CD14-positive monocyte (primary cell): ENCODE results near the gene LRRC8C. TPM values are rescaled to one million over a fixed set of nuclear protein-coding genes. Genes with fewer than 3 reads are reported as not detected.

Experiments
- DNase-seq, 3 donors: peaks; one replicate each; pipeline ENCODE4 v3.0.0-alpha.2; 2011 to 2022
- H2AFZ ChIP-seq: 2 replicates; pipeline ENCODE4 v1.6.0; 2012; ENCODE audit warnings: mild to moderate bottlenecking, low read depth, low read length, inconsistent platforms; ENCODE audit not compliant: insufficient read depth, poor library complexity, severe bottlenecking
- H3K27ac ChIP-seq, 2 donors: 1 replicate in 1 of 2; 2 replicates in 1 of 2; pipeline ENCODE4 v1.5.1; 2012 to 2013; ENCODE audit warnings: low read length in 2 of 2, control low read depth in 1 of 2, inconsistent platforms in 1 of 2, low read depth in 1 of 2, mild to moderate bottlenecking in 1 of 2
- H3K27me3 ChIP-seq, 2 donors: one replicate each; pipeline versions ENCODE4 v1.6.0 to v1.6.1; 2011 to 2013; ENCODE audit warnings: low read length in 2 of 2; ENCODE audit not compliant: control insufficient read depth in 2 of 2, insufficient read depth in 2 of 2
- H3K36me3 ChIP-seq, 2 donors: replicated peaks in 1 of 2; 1 replicate in 1 of 2; 2 replicates in 1 of 2; pipeline versions ENCODE4 v1.5.1 to v1.6.1; 2012 to 2013; ENCODE audit warnings: low read length in 2 of 2, control low read depth in 1 of 2, inconsistent platforms in 1 of 2, mild to moderate bottlenecking in 1 of 2; ENCODE audit not compliant: insufficient read depth in 2 of 2, control insufficient read depth in 1 of 2
- H3K4me1 ChIP-seq, 2 donors: 1 replicate in 1 of 2; 2 replicates in 1 of 2; pipeline versions ENCODE4 v1.5.1 to v1.6.1; 2012 to 2013; ENCODE audit warnings: low read length in 2 of 2, control low read depth in 1 of 2, inconsistent platforms in 1 of 2, mild to moderate bottlenecking in 1 of 2, moderate library complexity in 1 of 2; ENCODE audit not compliant: insufficient read depth in 2 of 2, control insufficient read depth in 1 of 2
- H3K4me2 ChIP-seq: replicated peaks from 2 replicates; pipeline ENCODE3; 2012; ENCODE audit warnings: low read length, moderate library complexity, mild to moderate bottlenecking; ENCODE audit not compliant: poor library complexity, severe bottlenecking; ENCODE audit errors: extremely low read depth
- H3K4me3 ChIP-seq, 3 experiments: fragments of 200-600 bp in 1 of 3; sonication (generic) in 1 of 3; replicated peaks in 1 of 3; 1 replicate in 2 of 3; 2 replicates in 1 of 3; pipeline ENCODE4 v1.5.1; 2011 to 2013; ENCODE audit warnings: low read length in 3 of 3, mild to moderate bottlenecking in 3 of 3, control low read depth in 2 of 3, low read depth in 2 of 3, inconsistent platforms in 1 of 3, moderate library complexity in 1 of 3
- H3K79me2 ChIP-seq: 2 replicates; pipeline ENCODE4 v1.6.0; 2012; ENCODE audit warnings: mild to moderate bottlenecking, control low read depth, inconsistent platforms, low read length, moderate library complexity; ENCODE audit not compliant: insufficient read depth
- H3K9ac ChIP-seq: 2 replicates; pipeline ENCODE4 v1.6.0; 2017; ENCODE audit warnings: low read length, mild to moderate bottlenecking; ENCODE audit not compliant: insufficient read depth, poor library complexity, severe bottlenecking
- H3K9me3 ChIP-seq, 2 donors: replicated peaks in 1 of 2; 1 replicate in 1 of 2; 2 replicates in 1 of 2; pipeline versions ENCODE4 v1.5.1 to v1.6.1; 2012 to 2013; ENCODE audit warnings: low read length in 2 of 2, control low read depth in 1 of 2; ENCODE audit not compliant: control insufficient read depth in 1 of 2, insufficient read depth in 1 of 2
- H4K20me1 ChIP-seq: 2 replicates; pipeline ENCODE4 v1.6.0; 2012; ENCODE audit warnings: mild to moderate bottlenecking, low read length, control low read depth, moderate library complexity; ENCODE audit not compliant: insufficient read depth
- H3K27ac Mint-ChIP-seq, 7 donors: one replicate each; pipeline ENCODE4 v1.8.0; 2020; ENCODE audit warnings: mild to moderate bottlenecking in 7 of 7, mixed read lengths in 7 of 7, moderate library complexity in 6 of 7, inconsistent platforms in 2 of 7
- H3K27me3 Mint-ChIP-seq, 3 donors: one replicate each; pipeline ENCODE4 v1.8.0; 2021 to 2022; ENCODE audit warnings: low read depth in 3 of 3, mild to moderate bottlenecking in 3 of 3, mixed read lengths in 3 of 3, moderate library complexity in 3 of 3, inconsistent platforms in 1 of 3
- H3K36me3 Mint-ChIP-seq, 2 donors: one replicate each; pipeline ENCODE4 v1.8.0; 2020; ENCODE audit warnings: mixed read lengths in 2 of 2, inconsistent platforms in 1 of 2, mild to moderate bottlenecking in 1 of 2
- H3K4me1 Mint-ChIP-seq: one replicate; pipeline ENCODE4 v1.8.0; 2020; ENCODE audit warnings: mild to moderate bottlenecking, mixed read lengths
- H3K4me3 Mint-ChIP-seq, 2 donors: one replicate each; pipeline ENCODE4 v1.8.0; 2020; ENCODE audit warnings: mild to moderate bottlenecking in 2 of 2, mixed read lengths in 2 of 2, moderate library complexity in 1 of 2
- H3K9me3 Mint-ChIP-seq, 7 donors: one replicate each; pipeline ENCODE4 v1.8.0; 2020 to 2022; ENCODE audit warnings: mixed read lengths in 7 of 7, mild to moderate bottlenecking in 6 of 7, moderate library complexity in 6 of 7, inconsistent platforms in 2 of 7
- WGBS: methylation state at CpG from one replicate; pipeline ENCODE4 v1.1.5; 2013; ENCODE audit warnings: missing lambda C conversion rate; ENCODE audit not compliant: insufficient coverage; 5-methylcytosine and 5-hydroxymethylcytosine counted together
- intact Hi-C, 2 donors: fragments of 100-400 bp; cut with micrococcal nuclease; formaldehyde crosslinking; loops; one replicate each; pipeline versions ENCODE4 v1.15.0 to v1.15.1; 2023
- polyA plus RNA-seq, 3 donors: library from polyadenylated mRNA; depleted of rRNA in 1 of 3; unstranded in 2 of 3; stranded (reverse) in 1 of 3; fragments of 300-500 nt in 2 of 3; fragments of >200 nt in 1 of 3; fragmentation: Illumina TruSeq in 2 of 3; gene quantifications; 1 replicate in 2 of 3; 2 replicates in 1 of 3; pipeline ENCODE4 v1.2.3, GENCODE V29; 2012 to 2021
- TF ChIP-seq, protein P1 (sequence below): fragments of 200-600 bp; IDR thresholded peaks from one replicate; pipeline ENCODE4 v1.8.0; 2022; ENCODE audit warnings: antibody characterized with exemption, mild to moderate bottlenecking

LRRC8C gene
- polyA plus RNA-seq, 3 donors: 13.0 to 18.6 (median 16.3) TPM

DNA sequence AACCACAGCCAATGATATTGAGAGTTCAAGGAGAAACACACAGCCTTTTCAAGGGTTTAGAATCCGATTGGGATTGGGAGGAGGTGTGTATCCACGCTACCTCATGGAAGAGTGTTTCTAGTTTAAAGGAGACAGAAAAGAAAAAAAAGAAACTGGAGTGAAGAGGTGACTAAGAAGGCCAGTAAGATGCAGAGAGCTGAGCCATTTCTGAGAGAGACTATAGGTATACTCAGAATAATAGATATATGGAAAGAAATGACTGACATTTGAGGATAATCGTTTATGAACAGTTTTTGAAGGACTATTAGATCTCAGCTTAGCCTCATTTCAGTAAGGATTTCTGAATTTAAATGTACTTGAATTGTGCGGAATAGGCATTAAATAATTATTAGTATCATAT lies 42.8 kb downstream of the LRRC8C start:
- Histone ChIP-seq H3K4me1 (peaks cover 44 to 45% of the 10 kb centered on the region in 2 donors), H4K20me1 (peaks cover 88% of the 10 kb centered on the region), H2AFZ (no peak overlapping the region), H3K9me3 (no peaks in the 10 kb centered on the region), H3K4me2 (no peak overlapping the region), H3K9ac (no peak overlapping the region), H3K4me3 (no peak overlapping the region), H3K27ac (no peak overlapping the region), H3K79me2 (peaks cover 100% of the 10 kb centered on the region), H3K27me3 (no peaks in the 10 kb centered on the region), H3K36me3 (no peaks in the 10 kb centered on the region)
- TF ChIP-seq, protein P1, sequence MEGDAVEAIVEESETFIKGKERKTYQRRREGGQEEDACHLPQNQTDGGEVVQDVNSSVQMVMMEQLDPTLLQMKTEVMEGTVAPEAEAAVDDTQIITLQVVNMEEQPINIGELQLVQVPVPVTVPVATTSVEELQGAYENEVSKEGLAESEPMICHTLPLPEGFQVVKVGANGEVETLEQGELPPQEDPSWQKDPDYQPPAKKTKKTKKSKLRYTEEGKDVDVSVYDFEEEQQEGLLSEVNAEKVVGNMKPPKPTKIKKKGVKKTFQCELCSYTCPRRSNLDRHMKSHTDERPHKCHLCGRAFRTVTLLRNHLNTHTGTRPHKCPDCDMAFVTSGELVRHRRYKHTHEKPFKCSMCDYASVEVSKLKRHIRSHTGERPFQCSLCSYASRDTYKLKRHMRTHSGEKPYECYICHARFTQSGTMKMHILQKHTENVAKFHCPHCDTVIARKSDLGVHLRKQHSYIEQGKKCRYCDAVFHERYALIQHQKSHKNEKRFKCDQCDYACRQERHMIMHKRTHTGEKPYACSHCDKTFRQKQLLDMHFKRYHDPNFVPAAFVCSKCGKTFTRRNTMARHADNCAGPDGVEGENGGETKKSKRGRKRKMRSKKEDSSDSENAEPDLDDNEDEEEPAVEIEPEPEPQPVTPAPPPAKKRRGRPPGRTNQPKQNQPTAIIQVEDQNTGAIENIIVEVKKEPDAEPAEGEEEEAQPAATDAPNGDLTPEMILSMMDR: no peak
- H3K36me3 Mint-ChIP-seq: peaks cover 11 to 12% of the 10 kb centered on the region in 2 donors
- WGBS: 92% methylated on average over 2 of the region's 4 CpGs
- H3K4me1 Mint-ChIP-seq: peaks cover 83% of the 10 kb centered on the region
- no peak overlapping the region for H3K4me3 Mint-ChIP-seq
- peaks cover 0 to 3% (median 0%) of the 10 kb centered on the region in 7 donors for H3K9me3 Mint-ChIP-seq
- peak overlapping the region in 3 of 7 donors; percentile 8 to 75 (median 33) for H3K27ac Mint-ChIP-seq
- no peak for DNase-seq
- H3K27me3 Mint-ChIP-seq: peaks cover 0 to 3% (median 0%) of the 10 kb centered on the region in 3 donors
- intact Hi-C loops: no loop called here

DNA sequence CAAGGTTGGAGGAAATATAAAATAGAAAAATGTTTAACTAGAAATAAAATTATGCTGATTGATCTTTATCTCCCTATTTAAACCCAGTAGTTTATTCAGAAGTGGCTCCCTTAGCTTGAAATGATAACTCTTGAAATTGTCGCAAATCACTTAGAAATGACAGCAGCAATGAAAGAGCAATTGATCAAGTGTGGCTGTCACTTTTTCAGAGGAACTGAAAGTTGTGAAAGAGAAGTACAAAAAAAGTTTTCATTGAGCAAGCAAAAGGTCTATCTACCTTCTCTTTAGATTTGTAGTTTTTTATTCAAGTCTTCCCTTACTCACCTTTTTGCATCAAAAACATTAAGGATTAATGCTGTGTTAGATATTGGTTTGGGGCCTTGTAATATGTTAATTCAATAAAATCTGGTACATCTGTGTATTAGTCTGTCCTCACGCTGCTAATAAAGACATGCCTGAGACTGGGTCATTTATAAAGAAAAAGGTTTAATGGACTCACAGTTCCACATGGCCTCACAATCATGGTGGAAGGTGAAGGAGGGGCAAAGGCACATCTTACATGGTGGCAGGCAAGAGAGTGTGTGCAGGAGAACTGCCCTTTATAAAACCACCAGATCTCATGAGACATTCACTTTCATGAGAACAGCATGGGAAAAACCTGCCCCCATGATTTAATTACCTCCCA lies 48.3 kb downstream of the LRRC8C start:
- peak overlapping the region; percentile 80 to 93 (median 89) for H3K27ac Mint-ChIP-seq
- H3K4me2 ChIP-seq: peak overlapping the region; percentile 51
- H3K9ac ChIP-seq: no peak overlapping the region
- H3K27me3 ChIP-seq: no peaks in the 10 kb centered on the region
- peaks cover 62% of the 10 kb centered on the region for H4K20me1 ChIP-seq
- no peaks in the 10 kb centered on the region for H3K9me3 ChIP-seq
- peaks cover 100% of the 10 kb centered on the region for H3K79me2 ChIP-seq
- H3K4me3 Mint-ChIP-seq: peak overlapping the region in 1 of 2 donors; percentile 56
- TF ChIP-seq, protein P1: no peak
- H3K4me1 ChIP-seq: peaks cover 54 to 60% of the 10 kb centered on the region in 2 donors
- DNase-seq: peak; percentile 19 to 67 (median 42)
- no peak overlapping the region for H2AFZ ChIP-seq
- peaks cover 0 to 2% (median 0%) of the 10 kb centered on the region in 3 donors for H3K27me3 Mint-ChIP-seq
- intact Hi-C loops: no loop called here
- peaks cover 0 to 3% of the 10 kb centered on the region in 2 donors for H3K36me3 ChIP-seq
- H3K4me3 ChIP-seq: peak overlapping the region in 1 of 3 experiments; percentile 44
- peaks cover 7 to 17% of the 10 kb centered on the region in 2 donors for H3K36me3 Mint-ChIP-seq
- peaks cover 69% of the 10 kb centered on the region for H3K4me1 Mint-ChIP-seq
- no CpG with 5 or more reads among the region's 2 CpGs for WGBS
- peak overlapping the region in 1 of 2 donors; percentile 73 for H3K27ac ChIP-seq
- no peaks in the 10 kb centered on the region for H3K9me3 Mint-ChIP-seq
